Stimulated activated CD4-positive, alpha-beta T cell treated with anti-CD3 and anti-CD28 coated beads, Interleukin-12 subunit alpha, Interleukin-12 subunit beta, amount 100 ng/mL, for 24 hours (primary cell): Measurements from ENCODE around the gene TLE3.

Source experiments
- DNase-seq, 2 experiments: peaks; one replicate each; pipeline ENCODE4 v3.0.0-alpha.2; 2020; ENCODE audit warnings: low read depth in 2 of 2

Gene TLE3

GRCh38 chr15:70083946-70084345 is 13.8 kb downstream of the TLE3 start:
- no peak for DNase-seq

- DNase-seq = no peak
These were observed 14.3 kb downstream of the TLE3 start for GRCh38 chr15:70083418-70083817.

- DNase-seq = no peak
These were observed 15.3 kb downstream of the TLE3 start for GRCh38 chr15:70082281-70082900.

- DNase-seq = no peak
These were observed 16.1 kb downstream of the TLE3 start for GRCh38 chr15:70081612-70082011.

GRCh38 chr15:70080347-70080746 is 17.4 kb downstream of the TLE3 start:
- DNase-seq = no peak

- DNase-seq = no peak
These were observed 17.8 kb downstream of the TLE3 start for GRCh38 chr15:70079888-70080287.

GRCh38 chr15:70078578-70079417 is 18.9 kb downstream of the TLE3 start:
- no peak for DNase-seq

- no peak for DNase-seq
These were observed 20.2 kb downstream of the TLE3 start for GRCh38 chr15:70077188-70078147.

GRCh38 chr15:70074380-70074779 is 23.3 kb downstream of the TLE3 start:
- DNase-seq = no peak

GRCh38 chr15:70072479-70072878 is 25.2 kb downstream of the TLE3 start:
- no peak for DNase-seq

- no peak for DNase-seq
These were observed 25.9 kb downstream of the TLE3 start for GRCh38 chr15:70071799-70072198.

GRCh38 chr15:70069716-70070115 is 28.0 kb downstream of the TLE3 start:
- no peak for DNase-seq

GRCh38 chr15:70068783-70069565 is 28.7 kb downstream of the TLE3 start:
- DNase-seq = no peak

GRCh38 chr15:70067681-70068080 is 30.0 kb downstream of the TLE3 start:
- DNase-seq = no peak

GRCh38 chr15:70067011-70067410 is 30.7 kb downstream of the TLE3 start:
- DNase-seq = no peak

GRCh38 chr15:70066447-70066846 is 31.3 kb downstream of the TLE3 start:
- no peak for DNase-seq

- no peak for DNase-seq
These were observed 31.7 kb downstream of the TLE3 start for GRCh38 chr15:70066004-70066403.

GRCh38 chr15:70065006-70065722 is 32.6 kb downstream of the TLE3 start:
- no peak for DNase-seq

- DNase-seq = no peak
These were observed 33.3 kb downstream of the TLE3 start for GRCh38 chr15:70064441-70064840.

- no peak for DNase-seq
These were observed 33.7 kb downstream of the TLE3 start for GRCh38 chr15:70063980-70064379.
